Placental pericyte (primary cell): ENCODE measurements around the gene SRSF4. TPM values are rescaled to one million over a fixed set of nuclear protein-coding genes. Genes with fewer than 3 reads are reported as not detected.

ENCODE experiments used
- small RNA-seq: library from RNA; depleted of rRNA; stranded (forward); fragments of <200 nt; gene quantifications from one replicate; pipeline ENCODE3, GENCODE V24; 2012; ENCODE audit warnings: low replicate concordance
- total RNA-seq: library from RNA; depleted of rRNA; stranded (reverse); fragments of >200 nt; gene quantifications from 2 replicates; pipeline ENCODE4 v1.2.3, GENCODE V29; 2012

The SRSF4 gene
- 34.6 and 44.0 TPM in 2 replicates for total RNA-seq

DNA sequence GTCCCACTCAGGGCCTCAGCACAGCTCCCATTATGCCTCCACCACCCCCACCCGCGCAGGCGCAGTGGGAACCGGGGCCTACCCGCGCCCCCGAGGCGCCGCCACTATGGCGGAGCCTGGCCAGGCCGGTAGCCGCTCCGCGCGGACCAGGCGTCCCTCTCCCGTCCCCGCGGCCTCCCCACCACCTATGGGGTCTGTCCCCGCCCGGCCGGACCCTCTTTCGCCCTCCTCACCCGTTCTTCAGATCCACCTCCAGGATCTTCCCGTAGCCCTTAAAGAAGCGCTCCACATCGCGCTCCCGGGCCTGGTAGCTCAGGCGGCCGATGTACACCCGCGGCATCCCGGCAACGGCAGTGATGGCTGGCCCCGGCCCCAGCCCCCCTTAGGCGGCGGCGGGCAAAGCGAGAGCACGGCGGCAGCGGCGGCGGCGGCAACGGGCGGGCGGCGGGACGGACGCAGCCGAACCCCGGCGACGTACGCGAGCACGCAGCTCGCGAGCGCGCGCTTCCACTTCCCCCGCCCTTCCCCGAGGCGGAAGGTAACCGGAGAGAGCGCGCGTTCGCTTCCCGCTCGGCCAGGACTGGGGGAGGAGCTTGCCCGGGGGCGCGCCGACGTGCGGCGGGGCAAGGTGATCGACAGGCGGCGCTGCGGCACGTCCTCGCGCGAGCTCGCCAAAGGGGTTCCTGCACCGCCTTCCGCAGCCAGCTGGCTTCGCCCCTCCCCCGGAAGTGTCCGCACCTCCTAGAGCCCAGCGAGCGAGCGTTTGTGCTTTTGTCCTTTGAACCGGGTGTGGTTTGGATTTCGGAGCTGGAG is at the start of gene SRSF4:
TSS of gene SRSF4 (minus strand) at position 488 of the 813 bp plus-strand sequence. CDS start at position 340, 148 bp downstream.

DNA sequence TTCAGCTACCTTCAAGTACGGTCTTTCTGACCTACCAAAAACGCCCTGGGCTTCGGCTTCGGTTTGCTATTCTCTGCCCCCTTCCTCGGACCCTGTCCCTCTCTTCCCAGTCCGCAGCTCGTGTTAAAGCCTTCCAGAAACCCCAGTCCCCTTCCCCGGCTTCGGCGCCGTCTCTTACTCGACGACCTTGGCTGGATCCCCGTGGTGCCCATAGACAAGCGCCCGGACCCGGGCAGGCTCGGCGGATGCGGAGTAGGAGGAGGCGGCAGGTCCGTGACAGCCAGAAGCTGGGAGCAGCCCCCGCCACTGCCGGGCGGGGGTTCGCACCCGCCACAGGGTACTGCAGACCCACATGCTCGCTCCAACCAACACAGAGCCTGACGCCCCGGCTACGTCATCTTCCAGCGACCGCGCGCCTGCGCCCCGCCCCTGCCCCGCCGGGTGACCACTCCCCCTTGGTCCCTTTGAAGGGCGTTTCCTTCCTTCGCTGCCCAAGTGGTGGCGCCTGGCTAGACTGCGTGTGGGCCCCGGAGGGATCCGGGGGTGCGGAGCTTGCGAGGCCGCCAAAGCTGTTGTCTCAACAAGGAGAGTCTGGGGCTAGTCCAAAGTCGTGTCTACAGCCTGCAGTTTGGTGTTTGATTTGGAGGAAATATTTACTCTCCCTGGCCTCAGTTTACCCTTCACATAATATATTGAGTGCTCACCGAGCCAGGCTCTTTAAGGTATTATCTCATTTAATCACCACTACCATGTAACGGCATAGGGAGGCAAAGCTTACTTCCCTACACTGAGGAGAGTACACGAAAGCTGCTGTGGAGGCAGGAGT is 49.1 kb upstream of the SRSF4 start, which contains the start of gene MECR:
TSS of gene MECR (minus strand) at position 382 of the 826 bp plus-strand sequence. CDS start at position 354, 28 bp downstream.

DNA sequence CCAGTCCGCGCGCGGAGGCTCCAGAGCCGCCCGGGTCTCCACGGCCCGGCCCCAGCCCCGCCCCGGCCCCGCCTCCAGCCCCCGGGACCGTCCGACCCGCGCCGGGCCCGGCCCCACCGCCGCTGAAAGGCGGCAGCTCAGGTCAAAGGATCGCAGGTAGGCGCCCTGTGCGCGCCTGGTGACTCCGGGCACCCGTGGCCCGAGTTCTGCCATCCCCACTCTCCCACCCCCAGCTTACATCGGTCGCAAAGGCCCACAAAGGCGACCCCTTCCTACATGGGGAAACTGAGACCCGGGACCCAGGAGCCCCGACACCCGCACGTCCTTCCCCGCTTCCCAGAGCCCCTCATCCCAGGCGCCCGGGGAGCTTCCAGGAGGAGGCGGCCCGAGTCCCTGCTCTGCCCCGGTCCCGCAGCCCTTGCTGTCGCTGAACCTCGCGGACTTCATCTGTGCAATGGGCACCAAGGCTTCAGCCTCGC is 57.8 kb downstream of the SRSF4 start, which contains the start of gene TMEM200B:
TSS of gene TMEM200B (minus strand) at position 17 of the 479 bp plus-strand sequence. CDS start 2,075 bp downstream, outside the sequence.

Small RNA genes lying within 50 kb of the gene (small RNA-seq; reads per million reads assigned to genes)
- gene RF02271: not detected

Other genes with a start within 250 kb of the SRSF4 start
- gene TMEM200B, start 58.0 kb downstream of the SRSF4 start, total RNA-seq: 9.4 and 14.2 TPM in 2 replicates
- gene MECR, start 49.0 kb upstream of the SRSF4 start, total RNA-seq: 21.9 and 28.1 TPM in 2 replicates
- 25.8 and 30.9 TPM in 2 replicates for gene PTPRU, start 54.6 kb upstream of the SRSF4 start, total RNA-seq